ENCODE data around the gene NKIRAS2. TPM values are rescaled to one million over a fixed set of nuclear protein-coding genes. Genes with fewer than 3 reads are reported as not detected.

The NKIRAS2 gene
- total RNA-seq = 10 to 100 TPM; 48.0 to 51.2 TPM
- polyA plus RNA-seq (2013, experiment 1 of 2) = 58.2 TPM
- 53.7 TPM for polyA plus RNA-seq (2013, experiment 2 of 2)
- long read RNA-seq, experiment 1, full-length matches to known transcripts = 16 of 31 reads
- long read RNA-seq, experiment 1, partial matches to known transcripts = 13 of 31 reads
- long read RNA-seq, experiment 1, other reads (novel, unspliced or antisense) = 2 of 31 reads
- long read RNA-seq, experiment 2, full-length matches to known transcripts = 136 of 152 reads
- long read RNA-seq, experiment 2, partial matches to known transcripts = 11 of 152 reads
- long read RNA-seq, experiment 2, other reads (novel, unspliced or antisense) = 5 of 152 reads
- long read RNA-seq, experiment 3, transcript NKIRAS2-207 (4 exons, 1,461 nt) = minor isoform, 7 of 136 reads
- long read RNA-seq, experiment 3, transcript NKIRAS2-206 (4 exons, 1,909 nt) = major isoform, 93 of 136 reads
- long read RNA-seq, experiment 3, transcript NKIRAS2-204 (4 exons, 1,644 nt) = minor isoform, 8 of 136 reads
- long read RNA-seq, experiment 3, transcript NKIRAS2-210 (5 exons, 997 nt) = minor isoform, 6 of 136 reads
- long read RNA-seq, experiment 3, partial matches to known transcripts = 0 of 136 reads
- long read RNA-seq, experiment 3, other reads (novel, unspliced or antisense) = 14 of 136 reads
- long read RNA-seq, experiment 4, full-length matches to known transcripts = 96 of 104 reads
- long read RNA-seq, experiment 4, partial matches to known transcripts = 5 of 104 reads
- long read RNA-seq, experiment 4, other reads (novel, unspliced or antisense) = 3 of 104 reads

GRCh38 chr17:42019509-42020404, at the start of gene NKIRAS2:
Gene NKIRAS2, plus strand, starts transcription at chr17:42020090. Its CDS starts 1,488 bp downstream, at chr17:42021578.
- Histone ChIP-seq H3K27ac (ENCODE audit: low read depth, low read length) (peak within 1 kb of the TSS; percentile 42), H3K27me3 (ENCODE audit: control insufficient read depth, insufficient read depth, low read length, poor library complexity, severe bottlenecking) (no peaks in the 10 kb centered on the region), H3K4me3 (ENCODE audit: low read length) (peak within 1 kb of the TSS; percentile 92), H3K9me3 (ENCODE audit: control insufficient read depth, low read length) (no peaks in the 10 kb centered on the region), H3K9ac (ENCODE audit: extremely low read depth, low read length, poor library complexity, severe bottlenecking) (peak within 1 kb of the TSS; percentile 78), H3K36me3 (ENCODE audit: control insufficient read depth, insufficient read depth, low read length) (peaks cover 39% of the 10 kb centered on the region), H3K4me1 (ENCODE audit: control insufficient read depth, insufficient read depth, low read length) (peaks cover 7% of the 10 kb centered on the region)
- peaks cover 38% of the 10 kb centered on the region for H3K36me3 Mint-ChIP-seq (ENCODE audit: low read depth)
- WGBS, 2 experiments (ENCODE audit: insufficient coverage in 1 of 2, insufficient read length in 1 of 2) = 10 to 42% methylated on average over 12 to 49 of the region's 49 CpGs
- peaks cover 22% of the 10 kb centered on the region for H3K4me1 Mint-ChIP-seq
- H3K27me3 Mint-ChIP-seq (ENCODE audit: insufficient read depth) = no peaks in the 10 kb centered on the region
- H3K9me3 Mint-ChIP-seq = no peaks in the 10 kb centered on the region
- peak; percentile 99 for DNase-seq
- H3K27ac Mint-ChIP-seq = peak within 1 kb of the TSS; percentile 87
- TF ChIP-seq CTCF (conservative IDR thresholded peaks at IDR 0.05) = peak; percentile 90
- peak within 1 kb of the TSS; percentile 86 for H3K4me3 Mint-ChIP-seq

- no peak overlapping the region for H3K27ac Mint-ChIP-seq
- Histone ChIP-seq H3K36me3 (ENCODE audit: control insufficient read depth, insufficient read depth, low read length) (peaks cover 69% of the 10 kb centered on the region), H3K9me3 (ENCODE audit: control insufficient read depth, low read length) (no peaks in the 10 kb centered on the region), H3K9ac (ENCODE audit: extremely low read depth, low read length, poor library complexity, severe bottlenecking) (no peak overlapping the region), H3K27ac (ENCODE audit: low read depth, low read length) (no peak overlapping the region), H3K27me3 (ENCODE audit: control insufficient read depth, insufficient read depth, low read length, poor library complexity, severe bottlenecking) (no peaks in the 10 kb centered on the region), H3K4me3 (ENCODE audit: low read length) (no peak overlapping the region), H3K4me1 (ENCODE audit: control insufficient read depth, insufficient read depth, low read length) (no peaks in the 10 kb centered on the region)
- peaks cover 6% of the 10 kb centered on the region for H3K4me1 Mint-ChIP-seq
- H3K4me3 Mint-ChIP-seq = no peak overlapping the region
- 95 to 100% methylated on average over 5 of the region's 5 CpGs for WGBS, 2 experiments (ENCODE audit: insufficient coverage in 1 of 2, insufficient read length in 1 of 2)
- no peaks in the 10 kb centered on the region for H3K9me3 Mint-ChIP-seq
- DNase-seq = no peak
- H3K36me3 Mint-ChIP-seq (ENCODE audit: low read depth) = peaks cover 65% of the 10 kb centered on the region
- no peaks in the 10 kb centered on the region for H3K27me3 Mint-ChIP-seq (ENCODE audit: insufficient read depth)
- TF ChIP-seq CTCF (conservative IDR thresholded peaks at IDR 0.05) = no peak
These were observed 49.0 kb upstream of the NKIRAS2 start for GRCh38 chr17:41970901-41971331.

Data from endodermal cell (in vitro differentiated cells).